Erythroblast (primary cell): Measurements from ENCODE around the gene RPL36.
"Not testable (repeated sequence)": the region's sequence is repeated elsewhere in the genome, so short reads cannot be mapped to it uniquely, and the experiment has no call there.

Experiments
- GATA1 ChIP-seq: IDR thresholded peaks from 2 replicates; pipeline ENCODE4 v1.6.1; 2011; ENCODE audit warnings: low read depth, mild to moderate bottlenecking, control low read depth, low read length, moderate library complexity
- POLR2A ChIP-seq: IDR thresholded peaks from 2 replicates; pipeline ENCODE4 v1.6.1; 2011; ENCODE audit warnings: mild to moderate bottlenecking, low read length

DNA sequence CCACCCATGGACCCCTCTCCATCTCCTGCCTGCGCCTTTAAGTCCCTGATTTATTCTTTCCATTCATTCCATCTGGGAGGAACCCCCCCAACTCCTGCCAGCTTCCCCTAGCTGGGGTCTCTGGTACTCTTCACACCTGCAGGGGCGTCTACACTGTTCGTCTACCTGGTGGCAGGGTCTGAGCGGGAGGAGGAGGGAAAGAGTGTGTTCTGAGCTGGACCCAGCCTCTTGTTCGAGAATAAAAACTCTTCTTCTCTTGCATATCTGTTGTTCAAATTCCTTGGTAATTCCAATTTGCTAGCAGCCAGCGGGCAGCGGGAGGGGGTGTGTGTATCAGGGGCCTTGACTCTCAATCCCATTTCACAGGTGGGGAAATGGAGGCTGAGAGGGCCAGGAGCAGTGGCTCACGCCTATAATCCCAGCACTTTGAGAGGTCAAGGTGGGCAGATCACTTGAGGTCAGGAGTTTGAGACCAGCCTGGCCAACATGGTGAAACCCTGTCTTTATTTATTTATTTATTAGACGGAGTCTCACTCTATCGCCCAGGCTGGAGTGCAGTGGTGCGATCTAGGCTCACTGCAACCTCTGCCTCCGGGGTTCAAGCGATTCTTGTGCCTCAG is 1.7 kb upstream of the RPL36 start:
- TF ChIP-seq POLR2A, GATA1: not testable (repeated sequence)
